Tibial nerve (tissue), 4 donors: Measurements from ENCODE around the gene ZFPM1.

Source experiments
- CTCF ChIP-seq, 5 experiments: fragments of 200-600 bp in 3 of 5; fragments of 450-650 bp in 2 of 5; sonication (generic) in 3 of 5; IDR thresholded peaks; one replicate each; pipeline ENCODE4 v1.5.1; 2016 to 2019; ENCODE audit warnings: antibody characterized with exemption in 5 of 5, mild to moderate bottlenecking in 3 of 5, moderate library complexity in 2 of 5
- EP300 ChIP-seq, 2 donors: sonication (generic); formaldehyde crosslinking; IDR thresholded peaks; one replicate each; pipeline ENCODE4 v1.6.1; 2017; ENCODE audit warnings: antibody characterized with exemption in 2 of 2, mild to moderate bottlenecking in 1 of 2
- POLR2A ChIP-seq, 2 donors: fragments of 450-650 bp; IDR thresholded peaks; one replicate each; pipeline ENCODE4 v1.6.1; 2017; ENCODE audit warnings: antibody characterized with exemption in 2 of 2, mild to moderate bottlenecking in 2 of 2, moderate library complexity in 2 of 2

DNA sequence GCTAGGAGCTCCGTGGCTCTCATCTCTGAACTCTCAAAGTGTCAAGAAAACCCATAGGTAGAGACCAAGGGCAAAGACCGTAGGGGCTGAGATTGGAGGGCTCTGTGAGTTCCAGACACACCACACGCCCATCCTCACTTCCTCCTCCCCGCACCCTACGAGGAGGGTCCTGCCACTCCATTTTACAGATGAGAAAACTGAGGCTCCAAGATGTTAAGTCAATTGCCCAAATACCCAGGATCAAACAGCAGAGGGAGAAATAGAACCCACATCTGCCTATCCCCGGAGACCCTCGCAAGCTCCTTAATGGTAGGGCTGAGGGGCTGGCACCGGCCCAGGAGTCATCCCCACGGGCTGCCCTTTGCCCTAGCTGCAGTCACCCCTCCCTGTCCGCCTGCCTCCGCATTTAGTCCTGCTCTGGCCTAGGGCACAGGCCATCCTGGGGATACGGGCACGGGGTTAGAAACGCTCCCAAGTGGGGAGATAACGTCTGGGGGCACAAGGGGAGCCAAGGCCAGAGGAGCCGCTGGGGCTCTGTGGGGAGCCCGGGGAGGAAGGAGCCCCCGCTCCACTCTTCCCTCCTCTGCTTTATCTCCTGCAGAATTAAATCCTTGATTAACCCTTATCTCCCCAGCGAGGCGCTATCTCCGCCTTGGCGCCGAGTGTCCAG, 63.0 kb downstream of the ZFPM1 start:
- TF ChIP-seq CTCF (IDR thresholded peaks at IDR 0.05) (no peak), POLR2A (IDR thresholded peaks at IDR 0.05) (no peak), EP300 (IDR thresholded peaks at IDR 0.05) (no peak)
